ENCODE results near the gene DSCAML1.

The DSCAML1 gene

GRCh38 chr11:117828611-117829368 is 31.8 kb upstream of the DSCAML1 start:
- H4K20me1 ChIP-seq: no peaks in the 10 kb centered on the region
- H3K27me3 ChIP-seq: no peaks in the 10 kb centered on the region
- TF ChIP-seq Cebpa-rat (IDR thresholded peaks at IDR 0.05): no peak
- peak overlapping the region; percentile 83 to 98 (median 93) for H3K4me2 ChIP-seq
- peak overlapping the region in 6 of 10 experiments; percentile 5 to 50 (median 28); a peak in 6 of 20 replicates for H3K4me3 ChIP-seq
- peak overlapping the region; percentile 36 to 79 (median 60); a peak in 20 of 22 replicates for H3K9ac ChIP-seq
- H3K9me3 ChIP-seq (replicated peaks in 1 of 11): no peaks in the 10 kb centered on the region
- H3K36me3 ChIP-seq: no peaks in the 10 kb centered on the region
- peak overlapping the region; percentile 42 to 87 (median 72); a peak in 21 of 22 replicates for H3K27ac ChIP-seq
- peaks cover 79 to 100% (median 99%) of the 10 kb centered on the region in 10 experiments for H3K4me1 ChIP-seq

- H3K27me3 ChIP-seq: no peaks in the 10 kb centered on the region
- no peaks in the 10 kb centered on the region for H3K9me3 ChIP-seq (replicated peaks in 1 of 11)
- H3K4me1 ChIP-seq: peaks cover 82 to 100% (median 99%) of the 10 kb centered on the region in 10 experiments
- no peaks in the 10 kb centered on the region for H4K20me1 ChIP-seq
- peak overlapping the region in 6 of 10 experiments; percentile 18 to 50 (median 28); a peak in 6 of 20 replicates for H3K4me3 ChIP-seq
- H3K27ac ChIP-seq: peak overlapping the region in 10 of 11 experiments; percentile 59 to 87 (median 72); a peak in 20 of 22 replicates
- peak overlapping the region in 10 of 11 experiments; percentile 43 to 75 (median 61); a peak in 18 of 22 replicates for H3K9ac ChIP-seq
- no peaks in the 10 kb centered on the region for H3K36me3 ChIP-seq
- TF ChIP-seq Cebpa-rat (IDR thresholded peaks at IDR 0.05): no peak
- peak overlapping the region; percentile 83 to 98 (median 93) for H3K4me2 ChIP-seq
Measured at GRCh38 chr11:117827521-117828511, 30.8 kb upstream of the DSCAML1 start.

DNA sequence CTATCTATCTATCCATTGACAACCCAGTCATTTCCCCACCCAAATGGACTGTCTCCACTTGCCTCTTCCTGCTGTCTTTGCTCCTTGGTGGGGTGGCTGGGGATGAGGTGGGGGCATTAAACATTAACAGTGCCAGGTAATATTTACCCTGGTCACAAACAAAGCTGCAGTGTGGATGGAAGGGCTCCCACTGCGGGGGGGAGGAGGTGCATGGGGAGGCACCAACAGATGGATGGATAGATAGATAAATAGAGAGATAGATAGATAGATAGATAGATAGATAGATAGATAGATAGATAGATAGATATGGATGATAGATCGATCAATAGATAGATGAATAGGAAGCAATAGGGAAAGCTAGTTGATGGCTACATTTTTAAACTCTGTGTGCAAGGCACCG is 29.8 kb upstream of the DSCAML1 start:
- no peak for TF ChIP-seq Cebpa-rat (IDR thresholded peaks at IDR 0.05)
- H3K4me3 ChIP-seq: no peak overlapping the region
- H3K36me3 ChIP-seq: no peaks in the 10 kb centered on the region
- H3K27ac ChIP-seq: peak overlapping the region in 2 of 11 experiments; percentile 87; a peak in 4 of 22 replicates
- 0 out of 22 replicates have a peak overlapping the region, but pooled peaks of 1 of the 11 experiments have one; percentile 62 for H3K9ac ChIP-seq
- no peaks in the 10 kb centered on the region for H3K27me3 ChIP-seq
- peaks cover 91 to 100% (median 100%) of the 10 kb centered on the region in 10 experiments for H3K4me1 ChIP-seq
- H4K20me1 ChIP-seq: no peaks in the 10 kb centered on the region
- no peaks in the 10 kb centered on the region for H3K9me3 ChIP-seq (replicated peaks in 1 of 11)
- H3K4me2 ChIP-seq: peak overlapping the region in 9 of 11 experiments; percentile 91 to 98 (median 93); a peak in 17 of 22 replicates

DNA sequence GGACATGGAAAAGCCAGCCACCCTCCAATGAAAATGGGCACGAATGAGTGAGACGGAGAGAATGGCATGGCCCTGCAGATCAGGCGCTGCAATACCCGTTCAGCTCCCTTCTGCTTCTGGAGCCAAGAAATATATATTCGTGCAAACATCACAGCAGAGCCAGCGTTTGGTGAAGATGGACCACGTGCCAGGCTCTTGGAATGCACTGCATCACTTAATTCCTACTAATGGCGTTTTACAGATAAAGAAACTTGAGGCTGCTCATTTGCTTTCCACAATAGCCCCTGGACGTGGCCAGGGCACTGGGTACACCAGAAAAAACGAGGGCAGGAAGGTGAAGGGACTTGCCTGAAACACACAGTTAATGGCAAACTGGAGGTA is 29.2 kb upstream of the DSCAML1 start:
- H3K27me3 ChIP-seq: no peaks in the 10 kb centered on the region
- no peak for TF ChIP-seq Cebpa-rat (IDR thresholded peaks at IDR 0.05)
- H4K20me1 ChIP-seq: no peaks in the 10 kb centered on the region
- peak overlapping the region; percentile 34 to 98 (median 93); a peak in 20 of 22 replicates for H3K4me2 ChIP-seq
- H3K4me1 ChIP-seq: peaks cover 88 to 100% (median 99%) of the 10 kb centered on the region in 10 experiments
- no peaks in the 10 kb centered on the region for H3K9me3 ChIP-seq (replicated peaks in 1 of 11)
- no peaks in the 10 kb centered on the region for H3K36me3 ChIP-seq
- H3K4me3 ChIP-seq: no peak overlapping the region
- H3K9ac ChIP-seq: peak overlapping the region in 1 of 11 experiments; percentile 27; a peak in 3 of 22 replicates
- peak overlapping the region in 5 of 11 experiments; percentile 17 to 87 (median 86); a peak in 8 of 22 replicates for H3K27ac ChIP-seq

- H3K4me2 ChIP-seq: peak overlapping the region; percentile 75 to 98 (median 93)
- H3K36me3 ChIP-seq: no peaks in the 10 kb centered on the region
- peak overlapping the region in 6 of 11 experiments; percentile 62 to 81 (median 77); a peak in 11 of 22 replicates for H3K9ac ChIP-seq
- peak overlapping the region in 2 of 10 experiments; percentile 16 to 43; a peak in 1 of 20 replicates for H3K4me3 ChIP-seq
- H4K20me1 ChIP-seq: no peaks in the 10 kb centered on the region
- H3K4me1 ChIP-seq: peaks cover 82 to 97% (median 95%) of the 10 kb centered on the region in 10 experiments
- H3K27ac ChIP-seq: peak overlapping the region in 9 of 11 experiments; percentile 77 to 89 (median 87); a peak in 17 of 22 replicates
- no peaks in the 10 kb centered on the region for H3K27me3 ChIP-seq
- H3K9me3 ChIP-seq (replicated peaks in 1 of 11): no peaks in the 10 kb centered on the region
- TF ChIP-seq Cebpa-rat (IDR thresholded peaks at IDR 0.05): no peak
Measured at GRCh38 chr11:117825538-117826189, 28.6 kb upstream of the DSCAML1 start.

GRCh38 chr11:117824571-117825537 is 27.8 kb upstream of the DSCAML1 start, which contains the start of gene FXYD2:
Gene FXYD2 (minus strand): TSS chr11:117824744. CDS start chr11:117824678, 66 bp downstream.
- peaks cover 78 to 97% (median 93%) of the 10 kb centered on the region in 10 experiments for H3K4me1 ChIP-seq
- peak within 1 kb of the TSS; percentile 62 to 81 (median 76) for H3K9ac ChIP-seq
- H3K27me3 ChIP-seq: no peaks in the 10 kb centered on the region
- H4K20me1 ChIP-seq: no peaks in the 10 kb centered on the region
- H3K36me3 ChIP-seq: no peaks in the 10 kb centered on the region
- H3K4me3 ChIP-seq: peak within 1 kb of the TSS in 8 of 10 experiments; percentile 7 to 48 (median 32); a peak in 13 of 20 replicates
- H3K27ac ChIP-seq: peak within 1 kb of the TSS; percentile 72 to 89 (median 87)
- peak within 1 kb of the TSS; percentile 75 to 98 (median 93) for H3K4me2 ChIP-seq
- TF ChIP-seq Cebpa-rat (IDR thresholded peaks at IDR 0.05): peak; percentile 11 to 91 (median 84); a peak in 17 of 22 replicates
- H3K9me3 ChIP-seq (replicated peaks in 1 of 11): no peaks in the 10 kb centered on the region

GRCh38 chr11:117823946-117824420 is 27.0 kb upstream of the DSCAML1 start:
- TF ChIP-seq Cebpa-rat (IDR thresholded peaks at IDR 0.05): no peak
- Histone ChIP-seq H3K4me3 (peak overlapping the region in 8 of 10 experiments; percentile 2 to 48 (median 28); a peak in 11 of 20 replicates), H3K27me3 (no peaks in the 10 kb centered on the region), H4K20me1 (no peaks in the 10 kb centered on the region), H3K9ac (peak overlapping the region; percentile 62 to 81 (median 76)), H3K36me3 (no peaks in the 10 kb centered on the region), H3K9me3 (replicated peaks in 1 of 11) (no peaks in the 10 kb centered on the region), H3K27ac (peak overlapping the region; percentile 72 to 89 (median 87)), H3K4me2 (peak overlapping the region; percentile 75 to 98 (median 93)), H3K4me1 (peaks cover 79 to 97% (median 93%) of the 10 kb centered on the region in 10 experiments)
